ENCODE results near the gene EIPR1. TPM values are rescaled to one million over a fixed set of nuclear protein-coding genes. Genes with fewer than 3 reads are reported as not detected.

EIPR1 gene
- total RNA-seq, 1 experiment from 2014 or later, result 27.8 TPM

DNA sequence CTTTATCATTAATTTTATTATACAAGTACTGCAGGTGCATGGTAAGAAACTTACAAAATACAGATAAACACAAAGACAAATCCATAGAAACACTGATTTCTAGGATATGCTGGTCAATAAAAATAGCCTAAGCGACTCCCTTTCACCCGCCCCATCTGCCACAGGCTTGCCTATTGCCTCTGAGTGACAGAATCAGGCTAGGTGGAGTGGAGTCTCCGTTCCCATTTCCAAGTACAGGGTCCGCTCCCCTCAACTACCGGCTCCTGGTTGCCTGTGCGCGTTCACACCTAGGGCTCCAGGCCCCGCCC is 1.7 kb upstream of the EIPR1 start:
- H3K27ac Mint-ChIP-seq, result no peak overlapping the region; a peak in 1 of 7 replicates
- Histone ChIP-seq H3K56ac (ENCODE audit: insufficient read length, low read depth, low read length) (no peak overlapping the region), H3K23me2 (ENCODE audit: insufficient read length, low read depth, low read length, poor library complexity, severe bottlenecking) (peaks cover 9% of the 10 kb centered on the region), H3K14ac (ENCODE audit: insufficient read depth, low read length) (no peak overlapping the region), H4K20me1 (ENCODE audit: control insufficient read depth, insufficient read depth, insufficient read length) (no peaks in the 10 kb centered on the region), H4K91ac (ENCODE audit: insufficient read length, low read depth, low read length) (no peak overlapping the region), H2BK20ac (ENCODE audit: low read depth, low read length, poor library complexity, severe bottlenecking) (no peak overlapping the region), H2BK15ac (ENCODE audit: low read depth, low read length) (no peak overlapping the region), H2BK12ac (ENCODE audit: insufficient read length, low read depth, low read length) (no peak overlapping the region), H3K79me2 (ENCODE audit: insufficient read depth, low read length) (peaks cover 5% of the 10 kb centered on the region; the same call in 1 of the 2 replicates), H3K4me2 (ENCODE audit: insufficient read depth, insufficient read length, low read length) (peak overlapping the region; percentile 90), H4K5ac (ENCODE audit: insufficient read length, low read depth, low read length) (no peak overlapping the region), H4K8ac (replicated peaks; ENCODE audit: insufficient read length, low read depth, low read length) (no peak overlapping the region), H3K4me1 (ENCODE audit: insufficient read depth, low read length) (peaks cover 2% of the 10 kb centered on the region; the same call in 1 of the 2 replicates), H3K23ac (ENCODE audit: insufficient read length, low read depth, low read length) (no peak overlapping the region), H3K4ac (ENCODE audit: low read depth, low read length) (no peak overlapping the region), H3K9ac (ENCODE audit: extremely low read depth, insufficient read length, low read length) (peak overlapping the region; percentile 52), H3K27me3 (ENCODE audit: insufficient read depth, low read length) (no peaks in the 10 kb centered on the region), H3K9me3 (ENCODE audit: control insufficient read depth, low read depth, low read length) (no peaks in the 10 kb centered on the region), H3K79me1 (ENCODE audit: insufficient read depth, low read depth, low read length, poor library complexity, severe bottlenecking) (peaks cover 6% of the 10 kb centered on the region), H2AFZ (ENCODE audit: low read length) (no peak overlapping the region), H2AK5ac (ENCODE audit: insufficient read length, low read length) (no peak overlapping the region), H3K27ac (ENCODE audit: insufficient read length, low read depth, low read length) (no peak overlapping the region), H3T11ph (ENCODE audit: low read length) (no peak overlapping the region), H2BK120ac (ENCODE audit: low read depth, low read length, poor library complexity, severe bottlenecking) (no peak overlapping the region), H2BK5ac (ENCODE audit: insufficient read length, low read length) (no peak overlapping the region), H3K18ac (ENCODE audit: insufficient read length, low read depth, low read length) (no peak overlapping the region)
- TF ChIP-seq, protein P1, sequence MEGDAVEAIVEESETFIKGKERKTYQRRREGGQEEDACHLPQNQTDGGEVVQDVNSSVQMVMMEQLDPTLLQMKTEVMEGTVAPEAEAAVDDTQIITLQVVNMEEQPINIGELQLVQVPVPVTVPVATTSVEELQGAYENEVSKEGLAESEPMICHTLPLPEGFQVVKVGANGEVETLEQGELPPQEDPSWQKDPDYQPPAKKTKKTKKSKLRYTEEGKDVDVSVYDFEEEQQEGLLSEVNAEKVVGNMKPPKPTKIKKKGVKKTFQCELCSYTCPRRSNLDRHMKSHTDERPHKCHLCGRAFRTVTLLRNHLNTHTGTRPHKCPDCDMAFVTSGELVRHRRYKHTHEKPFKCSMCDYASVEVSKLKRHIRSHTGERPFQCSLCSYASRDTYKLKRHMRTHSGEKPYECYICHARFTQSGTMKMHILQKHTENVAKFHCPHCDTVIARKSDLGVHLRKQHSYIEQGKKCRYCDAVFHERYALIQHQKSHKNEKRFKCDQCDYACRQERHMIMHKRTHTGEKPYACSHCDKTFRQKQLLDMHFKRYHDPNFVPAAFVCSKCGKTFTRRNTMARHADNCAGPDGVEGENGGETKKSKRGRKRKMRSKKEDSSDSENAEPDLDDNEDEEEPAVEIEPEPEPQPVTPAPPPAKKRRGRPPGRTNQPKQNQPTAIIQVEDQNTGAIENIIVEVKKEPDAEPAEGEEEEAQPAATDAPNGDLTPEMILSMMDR (conservative IDR thresholded peaks at IDR 0.05), result no peak
- peak overlapping the region; percentile 97 for H3K4me3 Mint-ChIP-seq
- H3K9me3 Mint-ChIP-seq, result peaks cover 0 to 2% of the 10 kb centered on the region in 2 experiments; a peak in 1 of 5 replicates
- H3K27me3 Mint-ChIP-seq (ENCODE audit: low read depth), result no peaks in the 10 kb centered on the region
- H3K36me3 Mint-ChIP-seq (ENCODE audit: insufficient read depth in 1 of 3, low read depth in 3 of 3), result peaks cover 8 to 19% (median 10%) of the 10 kb centered on the region in 3 experiments
- H3K4me1 Mint-ChIP-seq, result peaks cover 21 to 27% of the 10 kb centered on the region in 2 experiments
- WGBS (ENCODE audit: extremely low coverage, insufficient read length, low lambda C conversion rate), result no CpG with 5 or more reads among the region's 8 CpGs
- DNase-seq, result no peak
